ENCODE measurements around the gene SPTSSB.

DNA sequence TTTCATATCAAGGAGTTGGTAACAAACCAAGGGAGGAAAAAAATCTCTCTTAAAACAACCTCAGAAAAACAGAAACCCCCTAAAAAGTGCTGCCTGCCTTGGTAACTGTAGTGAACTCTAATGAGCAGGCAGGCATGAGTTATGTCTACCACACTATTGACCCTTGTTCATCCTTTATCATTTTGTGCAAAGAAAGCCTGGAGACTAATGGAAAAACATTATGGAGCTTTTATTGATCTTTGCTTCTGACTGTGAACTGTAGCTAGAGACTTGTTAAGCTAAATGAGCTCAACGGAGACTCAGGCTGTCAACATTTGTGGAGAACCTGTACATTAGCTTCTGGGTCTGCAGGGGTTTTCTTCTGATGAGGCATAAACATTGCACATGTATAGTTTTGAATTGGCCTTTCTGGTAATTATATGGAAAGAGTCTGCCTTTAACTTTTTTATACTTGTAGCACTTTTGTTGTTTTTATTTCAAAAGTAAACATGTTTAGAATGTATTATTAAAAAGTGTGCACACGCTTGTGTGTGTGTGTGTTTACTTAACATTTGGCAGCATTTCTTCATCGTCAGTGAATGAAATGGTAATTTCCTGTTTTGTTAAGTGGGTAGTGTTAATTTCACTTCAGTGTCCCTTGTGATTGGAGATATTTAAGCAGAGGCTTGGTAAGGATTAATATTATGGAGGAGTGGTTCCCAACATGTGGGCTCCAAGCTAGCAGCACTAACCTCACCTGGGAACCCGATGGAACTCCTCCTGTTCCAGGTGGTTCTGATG is 15.9 kb upstream of the SPTSSB start:
- TF ChIP-seq GATA2 (IDR thresholded peaks at IDR 0.05; ENCODE audit: low read depth, low read length), result no peak
- no peak for TF ChIP-seq GATA3 (IDR thresholded peaks at IDR 0.05; ENCODE audit: low read depth, low read length)
